Lung (tissue), 12 donors: ENCODE measurements around the gene MCM3AP. TPM values are rescaled to one million over a fixed set of nuclear protein-coding genes. Genes with fewer than 3 reads are reported as not detected.

ENCODE experiments used
- ATAC-seq: fragments of 200-7000 bp; cut with Tn5 transposase; one replicate; pipeline ENCODE4 v1.9.1; 2020; ENCODE audit warnings: moderate number of reproducible peaks; ENCODE audit not compliant: insufficient read depth, low FRiP score
- DNase-seq, 3 donors: peaks; one replicate each; pipeline ENCODE4 v3.0.0-alpha.2; 2013 to 2017
- H3K27ac ChIP-seq, 2 donors: one replicate each; pipeline ENCODE4 v1.5.1; 2013; ENCODE audit warnings: mild to moderate bottlenecking in 2 of 2, moderate library complexity in 2 of 2, control low read depth in 1 of 2, inconsistent platforms in 1 of 2, low read depth in 1 of 2, low read length in 1 of 2
- H3K27me3 ChIP-seq, 3 donors: one replicate each; pipeline ENCODE4 v1.5.1; 2013; ENCODE audit warnings: low read length in 2 of 3; ENCODE audit not compliant: control insufficient read depth in 3 of 3, insufficient read depth in 3 of 3
- H3K36me3 ChIP-seq, 4 donors: one replicate each; pipeline ENCODE4 v1.5.1; 2013; ENCODE audit warnings: low read length in 4 of 4, mild to moderate bottlenecking in 1 of 4, moderate library complexity in 1 of 4; ENCODE audit not compliant: control insufficient read depth in 4 of 4, insufficient read depth in 4 of 4
- H3K4me1 ChIP-seq, 5 donors: one replicate each; pipeline ENCODE4 v1.5.1; 2013; ENCODE audit warnings: low read length in 5 of 5, mild to moderate bottlenecking in 2 of 5, moderate library complexity in 1 of 5; ENCODE audit not compliant: control insufficient read depth in 5 of 5, insufficient read depth in 5 of 5
- H3K4me3 ChIP-seq: one replicate; pipeline ENCODE4 v1.5.1; 2013; ENCODE audit warnings: mild to moderate bottlenecking, control low read depth, moderate library complexity
- H3K9ac ChIP-seq, 2 donors: one replicate each; pipeline ENCODE4 v1.5.1; 2013; ENCODE audit warnings: low read length in 2 of 2, control low read depth in 1 of 2; ENCODE audit not compliant: insufficient read depth in 1 of 2
- H3K9me3 ChIP-seq, 4 donors: one replicate each; pipeline ENCODE4 v1.5.1; 2013; ENCODE audit warnings: low read length in 3 of 4, mild to moderate bottlenecking in 1 of 4, moderate library complexity in 1 of 4; ENCODE audit not compliant: control insufficient read depth in 4 of 4, insufficient read depth in 3 of 4
- WGBS, 2 donors: extraction: QIAGEN DNeasy Blood & Tissue Kit; methylation state at CpG; one replicate each; pipeline ENCODE4 v1.1.7; 2013; 5-methylcytosine and 5-hydroxymethylcytosine counted together
- polyA plus RNA-seq, 2 donors: library from polyadenylated mRNA; stranded (reverse); fragments of 200-250 nt; gene quantifications; one replicate each; pipeline ENCODE4 v1.2.1, GENCODE V29; 2013
- total RNA-seq, 2 donors: library from RNA; depleted of rRNA in 1 of 2; stranded (reverse); fragments of >200 nt in 1 of 2; gene quantifications; one replicate each; pipeline ENCODE4 v1.2.1, GENCODE V29; 2014 to 2021
- TF ChIP-seq, protein P1 (sequence below): IDR thresholded peaks from 2 replicates; pipeline ENCODE4 v1.5.1; 2012; ENCODE audit warnings: mild to moderate bottlenecking; ENCODE audit errors: control extremely low read depth, extremely low read depth
- donor health status: control.
- donor health status: control.
- donor health status: Bipolar disorder and iron deficiency.
- donor health status: healthy.
- donor health status: DM: yes; HTN: yes; CAD: no.

MCM3AP gene
- total and polyA plus RNA-seq, 4 donors = 40.7 to 114 (median 78.7) TPM

DNA sequence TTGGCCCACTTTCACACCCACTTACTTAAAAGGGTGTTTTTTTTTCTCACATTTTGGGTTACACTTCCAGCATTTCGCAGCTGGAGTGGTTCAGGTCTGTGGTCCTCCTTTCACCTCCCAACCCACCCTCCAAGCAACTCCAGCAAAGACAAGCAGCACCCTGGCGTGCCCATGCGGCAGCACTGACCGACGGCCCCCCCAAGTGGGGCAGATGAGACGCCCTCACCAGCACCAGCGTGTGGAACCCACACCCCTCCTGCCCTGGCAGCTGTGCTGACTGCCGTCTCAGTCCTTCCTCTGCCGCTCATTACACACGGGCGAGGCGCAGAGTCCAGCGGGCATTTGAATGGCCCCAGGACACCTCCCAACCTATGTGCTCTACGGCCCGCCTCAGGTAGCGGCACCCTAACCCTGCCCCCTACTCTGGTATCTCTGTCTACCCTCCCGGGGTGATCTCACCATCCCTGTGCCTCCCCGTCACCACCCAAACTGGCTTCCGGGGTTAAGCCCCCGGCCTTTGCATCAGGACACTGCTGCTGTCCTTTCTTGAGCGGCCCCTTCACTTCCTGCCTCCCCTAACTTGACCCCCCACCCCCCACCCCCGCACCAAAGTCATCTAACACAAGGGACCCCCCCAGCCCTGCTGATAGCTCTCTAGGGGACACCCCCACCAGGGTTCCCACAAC is 67.8 kb downstream of the MCM3AP start:
- TF ChIP-seq, protein P1, sequence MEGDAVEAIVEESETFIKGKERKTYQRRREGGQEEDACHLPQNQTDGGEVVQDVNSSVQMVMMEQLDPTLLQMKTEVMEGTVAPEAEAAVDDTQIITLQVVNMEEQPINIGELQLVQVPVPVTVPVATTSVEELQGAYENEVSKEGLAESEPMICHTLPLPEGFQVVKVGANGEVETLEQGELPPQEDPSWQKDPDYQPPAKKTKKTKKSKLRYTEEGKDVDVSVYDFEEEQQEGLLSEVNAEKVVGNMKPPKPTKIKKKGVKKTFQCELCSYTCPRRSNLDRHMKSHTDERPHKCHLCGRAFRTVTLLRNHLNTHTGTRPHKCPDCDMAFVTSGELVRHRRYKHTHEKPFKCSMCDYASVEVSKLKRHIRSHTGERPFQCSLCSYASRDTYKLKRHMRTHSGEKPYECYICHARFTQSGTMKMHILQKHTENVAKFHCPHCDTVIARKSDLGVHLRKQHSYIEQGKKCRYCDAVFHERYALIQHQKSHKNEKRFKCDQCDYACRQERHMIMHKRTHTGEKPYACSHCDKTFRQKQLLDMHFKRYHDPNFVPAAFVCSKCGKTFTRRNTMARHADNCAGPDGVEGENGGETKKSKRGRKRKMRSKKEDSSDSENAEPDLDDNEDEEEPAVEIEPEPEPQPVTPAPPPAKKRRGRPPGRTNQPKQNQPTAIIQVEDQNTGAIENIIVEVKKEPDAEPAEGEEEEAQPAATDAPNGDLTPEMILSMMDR = no peak
- H3K27me3 ChIP-seq = no peaks in the 10 kb centered on the region
- peaks cover 0 to 82% (median 10%) of the 10 kb centered on the region in 4 donors for H3K36me3 ChIP-seq
- H3K9ac ChIP-seq = no peak overlapping the region
- no peak overlapping the region for H3K4me3 ChIP-seq
- no peaks in the 10 kb centered on the region for H3K9me3 ChIP-seq
- DNase-seq = no peak
- H3K4me1 ChIP-seq = peaks cover 0 to 13% (median 6%) of the 10 kb centered on the region in 5 donors
- ATAC-seq = no peak
- H3K27ac ChIP-seq = no peak overlapping the region
- 92 to 97% methylated on average over 22 of the region's 22 CpGs for WGBS, 2 donors

DNA sequence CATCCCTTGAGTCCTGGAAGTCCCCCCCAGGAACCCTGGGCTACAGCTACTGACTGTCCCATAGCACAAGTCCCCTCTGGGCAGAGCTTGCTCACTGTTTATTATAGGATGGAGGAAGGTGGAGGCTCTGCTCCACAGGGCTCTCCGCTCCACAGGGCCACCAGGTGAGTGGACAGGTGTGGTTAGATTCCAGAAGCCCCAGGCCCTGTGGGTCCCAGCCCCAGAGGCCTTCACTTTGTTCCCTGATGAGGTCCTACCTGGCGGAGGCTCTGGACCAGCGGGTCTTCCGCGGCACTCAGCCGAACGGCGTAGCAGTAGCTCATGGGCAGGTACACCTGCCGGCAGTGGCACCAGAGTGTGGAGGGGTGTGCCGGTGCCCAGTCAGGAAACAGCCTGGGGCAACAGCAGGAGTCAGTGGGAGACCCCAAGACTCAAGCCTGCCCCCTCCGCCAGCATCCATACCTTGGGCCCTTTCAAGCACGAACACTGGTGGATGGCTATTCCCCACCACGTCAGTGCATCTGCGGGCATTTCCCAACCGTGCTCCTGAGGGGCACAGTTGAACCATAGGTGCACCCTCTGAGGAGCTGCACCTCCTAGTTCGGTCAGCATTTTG is 69.2 kb downstream of the MCM3AP start:
- Histone ChIP-seq H3K36me3 (peaks cover 2 to 84% (median 12%) of the 10 kb centered on the region in 4 donors), H3K9me3 (peaks cover 0 to 1% (median 0%) of the 10 kb centered on the region in 4 donors), H3K4me3 (no peak overlapping the region), H3K9ac (no peak overlapping the region), H3K27ac (no peak overlapping the region), H3K4me1 (peaks cover 0 to 13% (median 5%) of the 10 kb centered on the region in 5 donors), H3K27me3 (no peaks in the 10 kb centered on the region)
- WGBS, 2 donors = 93 to 97% methylated on average over 16 of the region's 16 CpGs
- TF ChIP-seq, protein P1 = no peak
- ATAC-seq = no peak
- DNase-seq = no peak

DNA sequence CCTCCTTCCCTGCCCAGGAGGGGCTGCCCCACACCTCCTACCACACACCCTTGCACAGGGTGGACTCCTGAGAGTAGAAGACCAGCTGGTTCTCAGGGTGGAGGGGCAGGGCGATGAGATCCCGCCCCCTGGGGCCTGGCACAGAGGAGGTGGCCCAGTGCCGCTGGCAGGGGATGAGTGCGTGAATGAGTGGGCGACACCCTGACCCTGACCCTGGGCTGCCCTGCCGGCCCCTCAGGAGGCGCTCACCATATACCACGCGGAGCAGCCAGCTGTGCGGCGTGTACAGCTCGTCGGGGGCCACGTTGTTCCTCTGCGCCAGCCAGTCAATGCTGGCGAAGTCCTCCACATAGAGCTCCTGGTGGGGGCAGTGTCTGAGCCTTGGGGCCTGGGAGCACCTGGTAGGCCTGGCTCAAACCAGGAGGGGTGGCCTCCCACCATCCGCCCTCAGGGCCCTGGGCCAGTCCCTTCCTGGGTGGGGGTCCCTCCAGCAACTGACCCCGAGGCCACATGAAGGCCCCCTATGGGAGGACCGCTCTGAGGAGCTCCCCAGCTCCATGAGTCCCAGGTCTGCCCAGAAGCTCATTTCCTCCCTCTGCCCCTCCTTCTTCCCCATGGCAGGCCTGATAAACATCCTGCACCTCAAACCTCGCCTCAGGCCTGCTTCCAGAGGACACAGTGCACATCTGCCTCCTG is 69.8 kb downstream of the MCM3AP start:
- Histone ChIP-seq H3K9me3 (peaks cover 0 to 1% (median 0%) of the 10 kb centered on the region in 4 donors), H3K27ac (no peak overlapping the region), H3K36me3 (peaks cover 2 to 80% (median 12%) of the 10 kb centered on the region in 4 donors), H3K27me3 (no peaks in the 10 kb centered on the region), H3K4me1 (peaks cover 0 to 13% (median 3%) of the 10 kb centered on the region in 5 donors), H3K9ac (no peak overlapping the region), H3K4me3 (no peak overlapping the region)
- ATAC-seq (no peak), DNase-seq (no peak)
- WGBS, 2 donors = 90 to 92% methylated on average over 19 to 20 of the region's 20 CpGs
- TF ChIP-seq, protein P1 = no peak
